SK-N-MC (cell line): ENCODE measurements around the gene VARS2.

ENCODE experiments used
- EZH2 ChIP-seq: fragments of 200-600 bp; sonication (generic); IDR thresholded peaks from one replicate; pipeline ENCODE4 v1.6.1; 2017; ENCODE audit warnings: antibody characterized with exemption
- FOXP2 ChIP-seq: optimal IDR thresholded peaks from 2 replicates; pipeline ENCODE3; 2011; ENCODE audit warnings: mild to moderate bottlenecking, moderate library complexity; ENCODE audit not compliant: insufficient read depth; ENCODE audit errors: extremely low read length, control extremely low read depth
- POLR2AphosphoS5 ChIP-seq: IDR thresholded peaks from 2 replicates; pipeline ENCODE4 v1.6.1; 2012; ENCODE audit warnings: mild to moderate bottlenecking, low read depth, low read length, borderline replicate concordance

GRCh38 chr6:30884521-30885480 lies 29.2 kb upstream of the VARS2 start:
- TF ChIP-seq POLR2AphosphoS5 (no peak; the same call in 1 of the 2 replicates), EZH2 (no peak), FOXP2 (no peak)
